WTC11 (cell line): Measurements from ENCODE around the gene FDXACB1. TPM values are rescaled to one million over a fixed set of nuclear protein-coding genes. Genes with fewer than 3 reads are reported as not detected.

Experiments used
- ATAC-seq: fragments of 200-7000 bp; cut with Tn5 transposase; 2 replicates; pipeline ENCODE4 v1.10.0; 2021; ENCODE audit warnings: mild to moderate bottlenecking, moderate library complexity
- CTCF ChIA-PET: fragments of 300-600 bp; sonication (Branson Sonifier 250); formaldehyde crosslinking; loops from one replicate; lab custom pipeline; 2021; ENCODE audit warnings: antibody characterized with exemption; lab: Charles Lee
- POLR2A ChIA-PET: fragments of 350-600 bp; sonication (Branson Sonifier 250); formaldehyde crosslinking; loops from one replicate; lab custom pipeline; 2021; ENCODE audit warnings: antibody characterized with exemption; lab: Charles Lee
- DNase-seq: peaks from one replicate; pipeline ENCODE4 v3.0.0; 2021; ENCODE audit warnings: low spot score
- H3K27ac Mint-ChIP-seq: 2 replicates; pipeline ENCODE4 v1.8.0; 2021; ENCODE audit warnings: mixed read lengths
- H3K27me3 Mint-ChIP-seq: 2 replicates; pipeline ENCODE4 v1.8.0; 2021; ENCODE audit warnings: low read depth, mild to moderate bottlenecking, moderate library complexity, mixed read lengths
- H3K36me3 Mint-ChIP-seq: 2 replicates; pipeline ENCODE4 v1.8.0; 2021; ENCODE audit warnings: mixed read lengths
- H3K4me1 Mint-ChIP-seq: 2 replicates; pipeline ENCODE4 v1.8.0; 2022; ENCODE audit warnings: mixed read lengths
- H3K4me3 Mint-ChIP-seq: 2 replicates; pipeline ENCODE4 v1.8.0; 2021; ENCODE audit warnings: mild to moderate bottlenecking, moderate library complexity, mixed read lengths
- H3K9me3 Mint-ChIP-seq: 2 replicates; pipeline ENCODE4 v1.8.0; 2021; ENCODE audit warnings: mixed read lengths
- ATF2 ChIP-seq: sonication (generic); formaldehyde crosslinking; IDR thresholded peaks from 2 replicates; pipeline ENCODE4 v1.8.1; 2022; ENCODE audit warnings: low read depth, missing genetic modification reagents, borderline replicate concordance
- ATF3 ChIP-seq: sonication (generic); formaldehyde crosslinking; conservative IDR thresholded peaks from 2 replicates; pipeline ENCODE4 v1.8.1; 2022; ENCODE audit warnings: mild to moderate bottlenecking, missing genetic modification reagents
- CTCF ChIP-seq: fragments of 200-600 bp; IDR thresholded peaks from 2 replicates; pipeline ENCODE4 v1.8.0; 2022; ENCODE audit warnings: antibody characterized with exemption
- FOXJ3 ChIP-seq: sonication (generic); formaldehyde crosslinking; IDR thresholded peaks from 2 replicates; pipeline ENCODE4 v1.9.0; 2021; ENCODE audit warnings: missing genetic modification reagents, mild to moderate bottlenecking, borderline replicate concordance
- FOXP1 ChIP-seq: sonication (generic); formaldehyde crosslinking; IDR thresholded peaks from 2 replicates; pipeline ENCODE4 v1.8.0; 2022; ENCODE audit warnings: missing genetic modification reagents, mild to moderate bottlenecking, moderate library complexity, borderline replicate concordance
- NFATC4 ChIP-seq: fragments of 250-450 bp; sonication (Bioruptor Pico); IDR thresholded peaks from 2 replicates; pipeline ENCODE4 v1.9.0; 2021; ENCODE audit warnings: mild to moderate bottlenecking
- NR3C1 ChIP-seq: sonication (generic); formaldehyde crosslinking; conservative IDR thresholded peaks from 2 replicates; pipeline ENCODE4 v1.8.1; 2023; ENCODE audit warnings: low read depth, mild to moderate bottlenecking, missing genetic modification reagents
- PRDM15 ChIP-seq: sonication (generic); formaldehyde crosslinking; IDR thresholded peaks from 2 replicates; pipeline ENCODE4 v1.8.0; 2022; ENCODE audit warnings: missing genetic modification reagents
- TEAD1 ChIP-seq: sonication (generic); formaldehyde crosslinking; IDR thresholded peaks from 2 replicates; pipeline ENCODE4 v1.8.0; 2022; ENCODE audit warnings: mild to moderate bottlenecking, missing genetic modification reagents
- ZNF232 ChIP-seq: sonication (generic); formaldehyde crosslinking; IDR thresholded peaks from 2 replicates; pipeline ENCODE4 v1.8.0; 2022; ENCODE audit warnings: mild to moderate bottlenecking, missing genetic modification reagents
- ZNF317 ChIP-seq: sonication (generic); formaldehyde crosslinking; IDR thresholded peaks from 2 replicates; pipeline ENCODE4 v1.8.1; 2023; ENCODE audit warnings: low read depth, mild to moderate bottlenecking, moderate library complexity, missing genetic modification reagents, borderline replicate concordance
- ZNF416 ChIP-seq: fragments of 250-450 bp; sonication (Bioruptor Pico); IDR thresholded peaks from 2 replicates; pipeline ENCODE4 v1.9.0; 2021; ENCODE audit warnings: mild to moderate bottlenecking, inconsistent platforms
- total RNA-seq: library from RNA; stranded (reverse); gene quantifications from 3 replicates; pipeline ENCODE4 v1.2.3, GENCODE V29; 2021
- TF ChIP-seq, protein P1 (sequence below): sonication (generic); formaldehyde crosslinking; IDR thresholded peaks from 2 replicates; pipeline ENCODE4 v1.8.1; 2023; ENCODE audit warnings: mild to moderate bottlenecking, missing genetic modification reagents, borderline replicate concordance
- TF ChIP-seq, protein P2 (sequence below): sonication (generic); formaldehyde crosslinking; IDR thresholded peaks from 2 replicates; pipeline ENCODE4 v1.8.1; 2022; ENCODE audit warnings: missing genetic modification reagents, borderline replicate concordance

The FDXACB1 gene
- total RNA-seq, 1 experiment from 2014 or later = 2.5 TPM

GRCh38 chr11:111843661-111844060, 35.3 kb downstream of the FDXACB1 start (continued):
- TF ChIP-seq, protein P1, sequence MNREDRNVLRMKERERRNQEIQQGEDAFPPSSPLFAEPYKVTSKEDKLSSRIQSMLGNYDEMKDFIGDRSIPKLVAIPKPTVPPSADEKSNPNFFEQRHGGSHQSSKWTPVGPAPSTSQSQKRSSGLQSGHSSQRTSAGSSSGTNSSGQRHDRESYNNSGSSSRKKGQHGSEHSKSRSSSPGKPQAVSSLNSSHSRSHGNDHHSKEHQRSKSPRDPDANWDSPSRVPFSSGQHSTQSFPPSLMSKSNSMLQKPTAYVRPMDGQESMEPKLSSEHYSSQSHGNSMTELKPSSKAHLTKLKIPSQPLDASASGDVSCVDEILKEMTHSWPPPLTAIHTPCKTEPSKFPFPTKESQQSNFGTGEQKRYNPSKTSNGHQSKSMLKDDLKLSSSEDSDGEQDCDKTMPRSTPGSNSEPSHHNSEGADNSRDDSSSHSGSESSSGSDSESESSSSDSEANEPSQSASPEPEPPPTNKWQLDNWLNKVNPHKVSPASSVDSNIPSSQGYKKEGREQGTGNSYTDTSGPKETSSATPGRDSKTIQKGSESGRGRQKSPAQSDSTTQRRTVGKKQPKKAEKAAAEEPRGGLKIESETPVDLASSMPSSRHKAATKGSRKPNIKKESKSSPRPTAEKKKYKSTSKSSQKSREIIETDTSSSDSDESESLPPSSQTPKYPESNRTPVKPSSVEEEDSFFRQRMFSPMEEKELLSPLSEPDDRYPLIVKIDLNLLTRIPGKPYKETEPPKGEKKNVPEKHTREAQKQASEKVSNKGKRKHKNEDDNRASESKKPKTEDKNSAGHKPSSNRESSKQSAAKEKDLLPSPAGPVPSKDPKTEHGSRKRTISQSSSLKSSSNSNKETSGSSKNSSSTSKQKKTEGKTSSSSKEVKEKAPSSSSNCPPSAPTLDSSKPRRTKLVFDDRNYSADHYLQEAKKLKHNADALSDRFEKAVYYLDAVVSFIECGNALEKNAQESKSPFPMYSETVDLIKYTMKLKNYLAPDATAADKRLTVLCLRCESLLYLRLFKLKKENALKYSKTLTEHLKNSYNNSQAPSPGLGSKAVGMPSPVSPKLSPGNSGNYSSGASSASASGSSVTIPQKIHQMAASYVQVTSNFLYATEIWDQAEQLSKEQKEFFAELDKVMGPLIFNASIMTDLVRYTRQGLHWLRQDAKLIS = no peak
- no peak for TF ChIP-seq FOXJ3 (CRISPR knock-in tag)
- no peak for TF ChIP-seq TEAD1 (CRISPR knock-in tag)

- Mint-ChIP-seq H3K36me3 (peaks cover 3% of the 10 kb centered on the region; the same call in 1 of the 2 replicates), H3K27me3 (no peaks in the 10 kb centered on the region), H3K4me3 (no peak overlapping the region), H3K9me3 (no peaks in the 10 kb centered on the region), H3K4me1 (peaks cover 20% of the 10 kb centered on the region), H3K27ac (no peak overlapping the region)
- CTCF ChIA-PET = interaction anchor here (0.6 to 2.7 kb wide), 32 partner anchors 8 to 387 kb away, joined by 3 to 18 read pairs (median 4); partner anchors contain the start of genes ALG9 and PPP2R1B
- POLR2A ChIA-PET = interaction anchor here (1.4 kb wide), 1 partner anchor 75 kb away, joined by 3 read pairs; the partner anchor contains the start of gene PPP2R1B
- peak; percentile 92 for DNase-seq
- peak; percentile 91 for ATAC-seq
- TF ChIP-seq, protein P2, sequence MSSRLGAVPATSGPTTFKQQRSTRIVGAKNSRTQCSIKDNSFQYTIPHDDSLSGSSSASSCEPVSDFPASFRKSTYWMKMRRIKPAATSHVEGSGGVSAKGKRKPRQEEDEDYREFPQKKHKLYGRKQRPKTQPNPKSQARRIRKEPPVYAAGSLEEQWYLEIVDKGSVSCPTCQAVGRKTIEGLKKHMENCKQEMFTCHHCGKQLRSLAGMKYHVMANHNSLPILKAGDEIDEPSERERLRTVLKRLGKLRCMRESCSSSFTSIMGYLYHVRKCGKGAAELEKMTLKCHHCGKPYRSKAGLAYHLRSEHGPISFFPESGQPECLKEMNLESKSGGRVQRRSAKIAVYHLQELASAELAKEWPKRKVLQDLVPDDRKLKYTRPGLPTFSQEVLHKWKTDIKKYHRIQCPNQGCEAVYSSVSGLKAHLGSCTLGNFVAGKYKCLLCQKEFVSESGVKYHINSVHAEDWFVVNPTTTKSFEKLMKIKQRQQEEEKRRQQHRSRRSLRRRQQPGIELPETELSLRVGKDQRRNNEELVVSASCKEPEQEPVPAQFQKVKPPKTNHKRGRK (CRISPR knock-in tag) = no peak
- TF ChIP-seq ZNF416 = no peak
- peak; percentile 94 for TF ChIP-seq CTCF
- no peak for TF ChIP-seq ATF3 (CRISPR knock-in tag)
- no peak for TF ChIP-seq ATF2 (CRISPR knock-in tag)
These were observed 37.5 kb downstream of the FDXACB1 start for GRCh38 chr11:111841370-111842053.

GRCh38 chr11:111840143-111840542, 38.8 kb downstream of the FDXACB1 start:
- no peak for DNase-seq
- ChIA-PET POLR2A (interaction anchor here (1.0 kb wide), 1 partner anchor 116 kb away, joined by 3 read pairs; no protein-coding TSS in a partner anchor), CTCF (interaction anchor here (0.7 to 1.1 kb wide), 3 partner anchors 12 to 63 kb away, joined by 3 read pairs; no protein-coding TSS in a partner anchor)
- Mint-ChIP-seq H3K4me3 (no peak overlapping the region), H3K9me3 (no peaks in the 10 kb centered on the region), H3K27me3 (no peaks in the 10 kb centered on the region), H3K4me1 (peaks cover 17% of the 10 kb centered on the region), H3K36me3 (peaks cover 3% of the 10 kb centered on the region; the same call in 1 of the 2 replicates), H3K27ac (no peak overlapping the region)
- ATAC-seq = peak; percentile 61
- TF ChIP-seq NR3C1 (CRISPR knock-in tag) (no peak), NFATC4 (no peak), PRDM15 (no peak), ZNF232 (CRISPR knock-in tag) (no peak), ZNF317 (CRISPR knock-in tag) (no peak), CTCF (no peak), FOXP1 (CRISPR knock-in tag) (no peak)
